BJ (cell line): Measurements from ENCODE around the gene MACO1. TPM values are rescaled to one million over a fixed set of nuclear protein-coding genes. Genes with fewer than 3 reads are reported as not detected.
A peak's percentile ranks its signal among the peaks of the same experiment; 100 is the strongest.

Experiments
- CTCF ChIA-PET: fragments of 350-600 bp; formaldehyde crosslinking; extraction: SDS; loops from one replicate; lab custom pipeline; 2021; ENCODE audit warnings: antibody characterized with exemption, inconsistent platforms; lab: Yijun Ruan, JAX
- POLR2A ChIA-PET: fragments of 300-600 bp; sonication (Branson Sonifier 250); formaldehyde crosslinking; extraction: SDS; loops from one replicate; lab custom pipeline; 2021; ENCODE audit warnings: antibody characterized with exemption; lab: Charles Lee
- DNase-seq: peaks from one replicate; pipeline ENCODE4 v3.0.0-alpha.2; 2011; ENCODE audit warnings: low read depth
- H3K27me3 ChIP-seq: 2 replicates; pipeline ENCODE4 v1.6.0; 2011; ENCODE audit warnings: low read length; ENCODE audit not compliant: control insufficient read depth, insufficient read depth
- H3K36me3 ChIP-seq: 2 replicates; pipeline ENCODE4 v1.5.1; 2011; ENCODE audit warnings: low read length; ENCODE audit not compliant: control insufficient read depth, insufficient read depth
- H3K4me3 ChIP-seq: 2 replicates; pipeline ENCODE4 v1.5.1; 2011; ENCODE audit warnings: low read depth, mild to moderate bottlenecking, control low read depth, low read length
- polyA plus RNA-seq: library from polyadenylated mRNA; depleted of rRNA; stranded (reverse); fragments of >200 nt; gene quantifications from 2 replicates; pipeline ENCODE4 v1.2.3, GENCODE V29; 2011
- TF ChIP-seq, protein P1 (sequence below): IDR thresholded peaks from 2 replicates; pipeline ENCODE4 v1.5.1; 2011; ENCODE audit warnings: low read depth, mild to moderate bottlenecking, control low read depth, inconsistent platforms, low read length, moderate library complexity; ENCODE audit not compliant: insufficient read depth

MACO1 gene
- polyA plus RNA-seq, 1 experiment: 9.5 TPM

DNA sequence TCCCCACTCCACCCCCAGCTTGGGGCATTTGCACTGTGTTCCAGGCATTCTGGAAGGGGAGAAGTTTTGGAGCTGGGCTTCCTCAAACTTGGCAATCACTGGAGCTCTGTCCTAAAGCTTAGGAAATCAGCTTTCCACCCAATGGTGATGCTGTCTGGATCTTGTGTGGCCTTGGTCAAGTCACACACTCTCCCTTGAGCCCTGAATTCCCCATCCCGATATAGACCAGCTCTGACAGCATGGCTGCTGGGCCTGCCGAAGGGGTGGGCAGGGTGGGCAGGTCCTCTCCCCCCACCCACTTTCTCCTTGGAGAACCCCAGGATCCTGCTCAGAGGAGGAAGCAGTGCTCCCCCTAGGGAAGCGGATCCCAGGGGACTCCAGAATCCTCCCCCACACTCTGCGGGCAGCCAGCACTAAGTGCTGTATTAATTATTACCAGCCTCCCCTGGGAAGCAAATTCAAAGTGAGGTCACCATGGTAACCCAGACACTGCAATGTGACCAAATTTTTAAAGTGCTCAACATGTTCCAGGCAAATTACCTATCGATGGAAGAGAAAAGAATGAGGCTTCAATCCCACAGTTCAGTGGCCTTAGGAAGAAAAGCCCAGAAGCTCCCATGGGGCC is 91.4 kb downstream of the MACO1 start:
- no peak for DNase-seq
- H3K4me3 ChIP-seq: no peak overlapping the region
- ChIA-PET POLR2A (no interaction called here), CTCF (interaction anchor here (1.0 to 5.2 kb wide), 4 partner anchors 16 to 282 kb away, joined by 3 to 25 read pairs (median 6); no protein-coding TSS in a partner anchor)
- H3K27me3 ChIP-seq: peaks cover 5% of the 10 kb centered on the region
- TF ChIP-seq, protein P1, sequence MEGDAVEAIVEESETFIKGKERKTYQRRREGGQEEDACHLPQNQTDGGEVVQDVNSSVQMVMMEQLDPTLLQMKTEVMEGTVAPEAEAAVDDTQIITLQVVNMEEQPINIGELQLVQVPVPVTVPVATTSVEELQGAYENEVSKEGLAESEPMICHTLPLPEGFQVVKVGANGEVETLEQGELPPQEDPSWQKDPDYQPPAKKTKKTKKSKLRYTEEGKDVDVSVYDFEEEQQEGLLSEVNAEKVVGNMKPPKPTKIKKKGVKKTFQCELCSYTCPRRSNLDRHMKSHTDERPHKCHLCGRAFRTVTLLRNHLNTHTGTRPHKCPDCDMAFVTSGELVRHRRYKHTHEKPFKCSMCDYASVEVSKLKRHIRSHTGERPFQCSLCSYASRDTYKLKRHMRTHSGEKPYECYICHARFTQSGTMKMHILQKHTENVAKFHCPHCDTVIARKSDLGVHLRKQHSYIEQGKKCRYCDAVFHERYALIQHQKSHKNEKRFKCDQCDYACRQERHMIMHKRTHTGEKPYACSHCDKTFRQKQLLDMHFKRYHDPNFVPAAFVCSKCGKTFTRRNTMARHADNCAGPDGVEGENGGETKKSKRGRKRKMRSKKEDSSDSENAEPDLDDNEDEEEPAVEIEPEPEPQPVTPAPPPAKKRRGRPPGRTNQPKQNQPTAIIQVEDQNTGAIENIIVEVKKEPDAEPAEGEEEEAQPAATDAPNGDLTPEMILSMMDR: no peak
- H3K36me3 ChIP-seq: no peaks in the 10 kb centered on the region

DNA sequence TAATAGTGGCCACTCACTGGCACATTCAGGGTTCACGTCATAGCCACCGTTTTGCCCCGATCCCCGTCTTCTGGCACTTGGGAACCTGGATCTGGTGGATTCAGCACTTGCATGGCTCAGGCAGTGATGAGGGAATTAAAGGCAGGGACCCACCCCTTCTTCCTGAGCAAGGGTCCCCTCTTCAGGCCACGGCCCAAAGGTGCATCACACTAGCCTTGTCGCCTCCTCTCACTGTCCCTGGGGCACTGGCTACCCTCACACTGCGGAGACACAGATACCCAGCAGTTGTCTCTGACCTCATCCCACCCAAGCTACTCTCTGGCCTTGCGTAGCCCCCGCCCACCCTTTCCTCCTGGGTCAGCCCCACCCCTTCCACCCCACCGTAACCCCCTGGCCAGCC is 92.8 kb downstream of the MACO1 start:
- Histone ChIP-seq H3K4me3 (no peak overlapping the region), H3K27me3 (peaks cover 5% of the 10 kb centered on the region), H3K36me3 (no peaks in the 10 kb centered on the region)
- ChIA-PET POLR2A (no interaction called here), CTCF (interaction anchor here (0.9 to 5.2 kb wide), 2 partner anchors 15 to 49 kb away, joined by 4 to 25 read pairs; no protein-coding TSS in a partner anchor)
- no peak for DNase-seq
- TF ChIP-seq, protein P1: peak; percentile 30; the same call in 1 of the 2 replicates

DNA sequence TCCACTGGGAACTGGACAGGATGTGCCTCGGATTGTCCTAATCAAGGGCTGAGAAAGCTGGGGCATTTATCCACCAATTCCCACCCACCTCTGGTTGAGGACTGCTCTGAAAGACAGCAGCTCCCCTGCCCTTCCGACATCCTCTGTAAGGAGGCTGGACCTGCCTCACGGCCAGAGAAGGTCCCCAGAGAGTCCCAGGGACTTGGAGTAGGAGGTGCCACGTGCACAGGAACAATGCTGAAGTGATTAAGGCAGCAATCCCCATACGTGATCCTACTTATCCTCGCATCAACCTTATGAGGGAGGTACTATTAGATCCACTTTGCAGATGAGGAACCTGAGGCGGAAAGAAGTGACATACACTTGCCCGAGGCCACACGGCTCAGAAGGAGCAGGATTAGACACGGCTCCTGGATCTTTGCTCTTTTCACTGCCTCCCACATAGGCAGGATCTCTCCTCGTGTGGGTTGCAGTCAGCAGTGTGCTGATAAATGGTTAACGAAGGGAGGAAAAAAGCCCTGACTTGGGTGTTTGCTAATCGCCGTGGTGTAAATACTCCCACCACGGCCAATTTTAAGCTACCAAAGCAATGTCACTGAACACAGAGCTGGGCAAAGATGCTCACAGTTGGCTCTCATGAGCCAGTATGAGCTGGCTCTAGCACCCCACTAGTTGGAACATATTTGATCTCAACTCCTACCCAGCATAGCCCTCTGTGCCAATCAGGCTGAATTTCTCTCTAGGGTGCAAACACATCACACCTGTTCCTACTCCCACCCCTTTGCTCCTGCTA is 94.1 kb downstream of the MACO1 start:
- TF ChIP-seq, protein P1: no peak
- POLR2A ChIA-PET: no interaction called here

DNA sequence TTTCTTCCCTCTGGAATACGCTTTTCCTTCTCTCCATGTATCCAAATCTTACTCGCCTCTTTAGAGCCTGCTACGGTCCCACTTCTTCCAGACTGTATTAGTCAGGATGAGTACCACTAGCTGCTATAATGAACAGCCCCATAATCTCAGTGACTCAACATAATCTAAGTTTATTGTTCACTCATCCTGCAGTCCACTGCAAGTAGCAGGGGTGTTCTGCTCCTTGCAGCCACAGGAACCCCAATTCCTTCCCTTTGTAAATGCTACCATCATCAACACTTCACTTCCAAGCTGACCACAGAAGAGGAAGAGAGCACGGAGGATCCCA is 94.6 kb downstream of the MACO1 start:
- TF ChIP-seq, protein P1: no peak
- POLR2A ChIA-PET: no interaction called here
- no peak overlapping the region for H3K4me3 ChIP-seq
- no peaks in the 10 kb centered on the region for H3K36me3 ChIP-seq
- peaks cover 5% of the 10 kb centered on the region for H3K27me3 ChIP-seq
- CTCF ChIA-PET: interaction anchor here (1.8 kb wide), 1 partner anchor 11 kb away, joined by 4 read pairs; no protein-coding TSS in a partner anchor
- no peak for DNase-seq

More for the DNA sequence above, 94.1 kb downstream of the MACO1 start:
- no peak overlapping the region for H3K4me3 ChIP-seq
- DNase-seq: no peak
- CTCF ChIA-PET: interaction anchor here (0.9 to 1.8 kb wide), 2 partner anchors 11 to 48 kb away, joined by 4 read pairs; no protein-coding TSS in a partner anchor
- no peaks in the 10 kb centered on the region for H3K36me3 ChIP-seq
- peaks cover 5% of the 10 kb centered on the region for H3K27me3 ChIP-seq

DNA sequence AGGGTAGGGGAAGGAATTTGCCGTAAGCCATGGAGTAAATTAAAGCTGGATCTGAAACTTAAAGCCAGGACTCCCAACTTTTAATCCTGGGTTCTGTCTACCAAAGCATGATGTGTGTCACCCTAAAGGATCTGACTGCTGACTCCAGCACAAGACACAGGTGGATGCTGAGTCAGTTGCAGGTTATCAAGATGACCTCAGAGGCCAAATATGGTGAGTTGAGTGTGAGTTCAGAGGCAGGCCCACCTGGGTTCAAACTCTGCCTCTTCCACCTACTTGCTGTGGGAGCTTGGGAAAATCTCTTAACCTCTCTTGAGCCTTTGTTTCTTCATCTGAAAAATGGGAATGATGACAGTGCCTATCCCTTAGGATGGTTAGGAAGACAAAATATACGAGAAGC is 96.1 kb downstream of the MACO1 start:
- ChIA-PET CTCF (interaction anchor here (1.0 kb wide), 1 partner anchor 14 kb away, joined by 4 read pairs; no protein-coding TSS in a partner anchor), POLR2A (no interaction called here)
- Histone ChIP-seq H3K4me3 (no peak overlapping the region), H3K36me3 (no peaks in the 10 kb centered on the region), H3K27me3 (peaks cover 6% of the 10 kb centered on the region)
- TF ChIP-seq, protein P1: no peak
- DNase-seq: no peak
